Stimulated activated CD4-positive, alpha-beta T cell treated with anti-CD3 and anti-CD28 coated beads, Interleukin-12 subunit alpha, Interleukin-12 subunit beta, amount 100 ng/mL, for 4 hours (primary cell): ENCODE measurements around the gene MAPK8IP3.
A peak's percentile ranks its signal among the peaks of the same experiment; 100 is the strongest.

ENCODE experiments used
- DNase-seq: peaks from one replicate; pipeline ENCODE4 v3.0.0-alpha.2; 2020

The MAPK8IP3 gene

GRCh38 chr16:1776672-1776955 lies 70.6 kb downstream of the MAPK8IP3 start:
- no peak for DNase-seq

GRCh38 chr16:1776991-1777374 lies 71.0 kb downstream of the MAPK8IP3 start:
- DNase-seq, result no peak

GRCh38 chr16:1777375-1778199 lies 71.6 kb downstream of the MAPK8IP3 start:
- DNase-seq, result no peak

- DNase-seq, result no peak
These were observed 72.5 kb downstream of the MAPK8IP3 start for GRCh38 chr16:1778200-1779179.

GRCh38 chr16:1779234-1779701 lies 73.3 kb downstream of the MAPK8IP3 start:
- no peak for DNase-seq

- DNase-seq, result no peak
These were observed 74.0 kb downstream of the MAPK8IP3 start for GRCh38 chr16:1779741-1780676.

GRCh38 chr16:1780677-1781072 lies 74.7 kb downstream of the MAPK8IP3 start:
- DNase-seq, result no peak

- no peak for DNase-seq
These were observed 75.3 kb downstream of the MAPK8IP3 start for GRCh38 chr16:1781254-1781653.

- no peak for DNase-seq
These were observed 75.9 kb downstream of the MAPK8IP3 start for GRCh38 chr16:1781758-1782407.

GRCh38 chr16:1782408-1783264 lies 76.6 kb downstream of the MAPK8IP3 start, which contains the start of the genes NUBP2 and SPSB3:
Gene NUBP2, plus strand, starts transcription at chr16:1782960. Its CDS starts 61 bp downstream, at chr16:1783021.
Gene SPSB3, minus strand, starts transcription at chr16:1782571. Its CDS starts 1,088 bp downstream, at chr16:1781483.
- peak; percentile 96 for DNase-seq

GRCh38 chr16:1784977-1785845 lies 79.2 kb downstream of the MAPK8IP3 start:
- no peak for DNase-seq

- no peak for DNase-seq
These were observed 79.8 kb downstream of the MAPK8IP3 start for GRCh38 chr16:1785846-1786170.

GRCh38 chr16:1786242-1787055 lies 80.5 kb downstream of the MAPK8IP3 start:
- DNase-seq, result no peak

GRCh38 chr16:1787056-1787321 lies 81.0 kb downstream of the MAPK8IP3 start:
- no peak for DNase-seq

- DNase-seq, result no peak
These were observed 81.5 kb downstream of the MAPK8IP3 start for GRCh38 chr16:1787322-1788094.

GRCh38 chr16:1788095-1788707 lies 82.2 kb downstream of the MAPK8IP3 start:
- no peak for DNase-seq

GRCh38 chr16:1788708-1789100 lies 82.7 kb downstream of the MAPK8IP3 start:
- DNase-seq, result no peak

- no peak for DNase-seq
These were observed 83.6 kb downstream of the MAPK8IP3 start for GRCh38 chr16:1789643-1790045.
